Esophagus squamous epithelium (tissue), 4 donors: ENCODE measurements around the gene VPS54.

Experiments
- CTCF ChIP-seq, 6 experiments: fragments of 450-650 bp in 4 of 6; fragments of 200-600 bp in 2 of 6; sonication (generic) in 2 of 6; IDR thresholded peaks; one replicate each; pipeline ENCODE4 v1.5.1; 2016 to 2019; ENCODE audit warnings: antibody characterized with exemption in 6 of 6, mild to moderate bottlenecking in 4 of 6, moderate library complexity in 4 of 6
- POLR2A ChIP-seq, 4 donors: fragments of 450-650 bp; IDR thresholded peaks; one replicate each; pipeline ENCODE4 v1.6.1; 2017; ENCODE audit warnings: antibody characterized with exemption in 4 of 4, mild to moderate bottlenecking in 4 of 4, moderate library complexity in 3 of 4

- TF ChIP-seq CTCF (IDR thresholded peaks at IDR 0.05) (no peak), POLR2A (IDR thresholded peaks at IDR 0.05) (no peak)
Observed at GRCh38 chr2:64012115-64012514, 7.1 kb downstream of the VPS54 start.
